ENCODE data around the gene SLC16A7.

The SLC16A7 gene

DNA sequence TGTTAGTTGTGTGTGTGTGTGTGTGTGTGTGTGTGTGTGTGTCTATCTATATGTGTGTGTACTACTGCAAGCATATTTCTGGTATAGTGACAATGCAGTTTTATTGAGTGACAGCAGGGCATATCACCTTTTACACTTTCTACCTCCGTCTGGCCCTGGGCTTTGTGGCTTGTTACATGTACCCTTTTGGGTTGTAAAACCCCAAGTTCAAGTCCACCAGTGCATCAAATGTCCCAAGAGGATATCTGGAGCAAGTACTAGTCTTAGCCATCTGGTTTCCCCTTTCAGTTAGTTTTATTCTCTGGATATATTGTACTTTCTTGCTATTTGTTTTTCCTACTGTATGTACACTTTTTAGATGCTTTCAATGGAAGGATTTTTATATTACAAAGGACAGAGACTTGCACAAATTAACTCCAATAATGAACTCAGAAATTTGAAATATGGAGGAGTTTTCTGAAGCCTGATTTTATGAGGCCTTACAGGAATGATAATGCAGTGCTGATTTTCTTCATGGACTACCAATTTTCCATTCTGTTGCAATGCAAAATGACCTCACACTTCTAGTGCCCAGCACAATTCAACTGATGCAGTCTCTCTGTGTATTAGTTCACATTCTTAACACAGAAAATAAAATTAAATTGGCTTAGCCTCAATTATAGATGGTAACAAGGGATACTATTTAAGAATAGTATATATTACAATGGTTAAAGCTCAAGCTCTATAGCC lies 29.1 kb downstream of the SLC16A7 start:
- no peak for DNase-seq (ENCODE audit: low spot score)

GRCh38 chr12:59626382-59626781 lies 30.6 kb downstream of the SLC16A7 start:
- no peak for DNase-seq (ENCODE audit: low spot score)

DNA sequence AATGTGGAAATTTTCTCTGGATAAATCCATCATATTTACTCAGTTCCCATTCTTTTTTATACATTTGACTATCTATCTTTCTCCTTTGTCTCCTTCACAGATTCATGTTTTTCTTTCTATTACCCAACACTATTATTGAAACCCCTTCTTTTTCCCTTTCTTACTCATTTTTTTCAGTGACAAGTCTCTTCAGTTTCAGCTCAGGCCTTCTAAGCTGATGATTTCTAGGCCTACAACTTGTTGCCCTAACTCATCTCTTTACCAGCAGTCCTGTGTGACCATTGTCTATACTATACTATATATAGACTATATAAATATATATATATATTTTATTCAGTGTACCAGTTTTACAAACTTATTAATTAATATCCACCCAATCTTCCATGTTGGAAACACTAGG lies 31.8 kb downstream of the SLC16A7 start:
- no peak for DNase-seq (ENCODE audit: low spot score)

- no peak for DNase-seq (ENCODE audit: low spot score)
These were observed 34.1 kb downstream of the SLC16A7 start for GRCh38 chr12:59629890-59630289.

DNA sequence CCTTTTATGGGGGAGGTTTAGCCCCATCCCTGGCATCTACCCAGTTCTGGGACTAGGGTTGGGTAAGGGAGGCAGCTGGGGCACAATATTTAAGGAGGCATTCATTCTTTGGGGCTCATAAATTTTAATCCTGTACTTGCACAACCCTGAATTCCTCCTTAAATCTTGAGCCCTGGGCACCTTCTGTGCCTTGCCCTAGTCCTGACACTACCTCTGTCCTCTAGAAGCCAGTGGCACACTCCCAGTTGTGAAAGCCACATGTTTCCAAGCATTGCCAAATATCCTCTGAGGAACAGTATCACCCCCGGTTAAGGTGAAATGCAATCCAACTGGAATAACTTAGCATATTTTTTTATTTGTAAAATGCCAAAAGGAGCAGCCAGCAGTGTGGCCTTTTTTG lies 36.6 kb downstream of the SLC16A7 start:
- no peak for DNase-seq (ENCODE audit: low spot score)

DNA sequence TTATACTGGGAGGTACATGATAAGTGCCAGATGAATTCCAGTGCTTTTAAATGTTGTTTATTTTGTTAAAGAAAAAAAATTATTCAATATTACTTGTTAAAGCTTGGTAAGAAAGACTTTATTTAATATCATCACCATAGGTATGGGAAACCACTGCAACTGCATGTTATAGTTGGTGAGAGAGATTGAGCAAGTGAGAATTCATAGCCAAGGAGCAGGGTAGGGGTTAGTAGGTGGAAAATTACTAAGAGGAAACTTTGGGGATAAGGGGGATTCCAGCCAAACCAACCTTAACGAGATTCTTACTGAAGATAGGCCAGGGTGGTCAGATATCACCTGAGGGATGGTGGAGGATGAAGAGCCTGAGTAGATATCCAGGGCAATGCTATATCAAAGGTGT lies 38.4 kb downstream of the SLC16A7 start:
- no peak for DNase-seq (ENCODE audit: low spot score)

GRCh38 chr12:59636945-59637691 lies 41.3 kb downstream of the SLC16A7 start:
- no peak for DNase-seq (ENCODE audit: low spot score)

DNA sequence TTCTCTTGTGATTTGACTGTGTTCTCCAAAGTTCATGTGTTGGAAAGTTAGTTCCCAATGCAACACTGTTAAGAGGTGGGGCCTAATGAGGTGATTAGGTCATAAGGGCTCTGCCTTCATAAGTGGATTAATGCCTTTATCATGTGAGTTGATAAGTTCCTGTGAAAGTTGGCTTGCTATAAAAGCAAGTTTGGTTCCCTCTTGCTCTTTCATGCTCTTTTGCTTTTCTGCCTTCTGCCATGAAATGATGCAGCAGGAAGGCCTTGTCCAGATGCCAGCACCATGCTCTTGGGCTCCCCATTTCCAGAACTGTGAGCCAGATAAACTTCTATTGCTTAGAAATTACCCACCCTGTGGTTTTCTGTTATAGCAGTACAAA lies 41.9 kb downstream of the SLC16A7 start:
- DNase-seq (ENCODE audit: low spot score): no peak

DNA sequence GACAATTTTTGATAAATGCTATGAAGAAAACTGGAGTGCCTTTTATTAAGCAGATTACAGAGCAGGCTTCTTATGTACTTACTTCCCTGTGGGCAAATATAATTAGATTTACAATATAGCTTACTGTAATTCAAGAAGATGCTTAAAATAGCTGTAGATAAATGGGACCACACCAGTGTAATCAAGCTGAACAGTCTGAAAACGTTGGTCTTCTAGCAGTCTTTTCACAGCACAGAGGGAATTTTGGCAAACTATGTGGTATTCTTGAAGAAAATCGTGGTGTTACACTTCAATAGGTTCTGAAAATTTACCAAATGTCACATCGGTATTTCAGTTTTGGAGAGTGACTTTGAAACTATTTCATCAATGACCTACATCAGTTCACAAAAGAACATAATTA lies 47.7 kb downstream of the SLC16A7 start:
- DNase-seq (ENCODE audit: low spot score): no peak

GRCh38 chr12:59645242-59645641 lies 49.4 kb downstream of the SLC16A7 start:
- no peak for DNase-seq (ENCODE audit: low spot score)

- DNase-seq (ENCODE audit: low spot score): no peak
These were observed 50.8 kb downstream of the SLC16A7 start for GRCh38 chr12:59646636-59647035.

DNA sequence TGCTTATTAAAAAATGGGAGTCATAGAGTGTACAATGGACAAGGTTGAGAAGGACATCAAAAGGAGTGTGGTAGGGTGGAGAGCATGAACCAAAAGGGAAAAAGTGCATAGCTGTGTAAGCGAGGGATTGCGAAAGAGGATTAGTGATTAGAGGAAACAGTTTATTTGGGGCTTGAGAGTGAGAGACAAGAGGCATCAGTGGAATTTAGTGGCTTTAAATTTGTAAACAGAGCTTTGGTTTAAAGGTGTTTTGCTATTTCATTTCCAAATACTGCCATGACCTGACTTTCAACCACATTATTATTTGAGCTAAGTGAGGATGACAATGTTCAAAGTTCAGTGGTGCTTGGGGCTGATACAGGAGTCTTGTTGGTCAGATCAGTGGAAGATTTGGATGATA lies 53.4 kb downstream of the SLC16A7 start:
- no peak for DNase-seq (ENCODE audit: low spot score)

GRCh38 chr12:59650588-59651228 lies 54.9 kb downstream of the SLC16A7 start:
- no peak for DNase-seq (ENCODE audit: low spot score)

- DNase-seq (ENCODE audit: low spot score): no peak
These were observed 55.5 kb downstream of the SLC16A7 start for GRCh38 chr12:59651229-59651920.

DNA sequence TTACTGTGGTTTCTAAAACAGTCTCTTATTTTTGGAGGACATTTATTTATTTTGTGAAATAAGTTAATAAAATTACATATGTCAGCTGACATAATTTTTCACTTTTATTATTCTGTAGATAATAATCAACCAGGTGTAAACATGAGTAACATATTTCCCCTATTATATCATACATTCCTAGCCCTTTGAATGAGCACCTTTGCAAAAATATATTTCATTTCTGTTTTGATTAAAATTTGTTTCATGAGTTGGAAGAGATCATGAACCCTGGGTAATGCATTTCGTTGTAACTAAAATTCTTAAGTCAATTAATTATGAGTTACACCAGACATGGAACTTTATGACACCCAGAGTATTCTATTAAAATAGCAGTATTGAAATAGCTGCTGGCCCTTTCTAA lies 56.3 kb downstream of the SLC16A7 start:
- DNase-seq (ENCODE audit: low spot score): no peak

DNA sequence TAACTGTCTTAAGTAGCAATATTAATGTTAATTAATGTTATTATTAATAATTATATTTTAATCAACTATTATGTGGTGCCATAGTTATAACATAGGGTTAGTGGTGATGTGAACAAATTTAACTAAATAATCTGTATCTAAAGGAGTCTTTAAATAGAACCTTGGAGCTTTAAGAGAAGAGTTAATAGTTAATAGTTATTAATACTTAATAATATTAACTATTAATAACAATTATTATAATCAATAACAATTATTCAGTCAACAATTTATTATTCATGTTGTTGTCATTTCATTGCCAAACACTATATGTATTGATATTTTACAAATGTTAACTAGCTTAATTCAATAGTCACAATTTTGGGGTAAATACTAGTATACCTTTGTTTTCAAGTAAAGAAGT lies 58.2 kb downstream of the SLC16A7 start:
- DNase-seq (ENCODE audit: low spot score): no peak

GRCh38 chr12:59657266-59657665 lies 61.4 kb downstream of the SLC16A7 start:
- DNase-seq (ENCODE audit: low spot score): no peak

GRCh38 chr12:59657711-59658110 lies 61.9 kb downstream of the SLC16A7 start:
- DNase-seq (ENCODE audit: low spot score): no peak

DNA sequence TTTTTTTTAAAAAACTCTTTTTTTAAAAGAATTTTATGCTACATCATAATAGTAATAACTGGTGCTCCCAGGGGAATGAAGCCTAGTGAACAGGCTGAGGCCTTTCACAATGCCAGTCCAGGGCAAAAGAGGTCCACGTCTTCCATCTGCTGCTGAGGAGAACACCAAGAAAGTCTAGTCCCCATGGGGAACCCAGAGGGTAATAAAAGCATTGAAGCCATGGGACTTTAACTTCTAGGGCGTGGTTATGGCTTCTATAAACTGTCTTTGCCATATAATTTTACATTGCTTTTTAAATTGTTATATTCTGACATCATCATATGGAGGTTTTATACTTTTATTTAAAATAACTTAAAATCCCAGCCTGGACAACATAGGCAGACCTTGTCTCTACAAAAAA lies 64.3 kb downstream of the SLC16A7 start:
- no peak for DNase-seq (ENCODE audit: low spot score)

DNA sequence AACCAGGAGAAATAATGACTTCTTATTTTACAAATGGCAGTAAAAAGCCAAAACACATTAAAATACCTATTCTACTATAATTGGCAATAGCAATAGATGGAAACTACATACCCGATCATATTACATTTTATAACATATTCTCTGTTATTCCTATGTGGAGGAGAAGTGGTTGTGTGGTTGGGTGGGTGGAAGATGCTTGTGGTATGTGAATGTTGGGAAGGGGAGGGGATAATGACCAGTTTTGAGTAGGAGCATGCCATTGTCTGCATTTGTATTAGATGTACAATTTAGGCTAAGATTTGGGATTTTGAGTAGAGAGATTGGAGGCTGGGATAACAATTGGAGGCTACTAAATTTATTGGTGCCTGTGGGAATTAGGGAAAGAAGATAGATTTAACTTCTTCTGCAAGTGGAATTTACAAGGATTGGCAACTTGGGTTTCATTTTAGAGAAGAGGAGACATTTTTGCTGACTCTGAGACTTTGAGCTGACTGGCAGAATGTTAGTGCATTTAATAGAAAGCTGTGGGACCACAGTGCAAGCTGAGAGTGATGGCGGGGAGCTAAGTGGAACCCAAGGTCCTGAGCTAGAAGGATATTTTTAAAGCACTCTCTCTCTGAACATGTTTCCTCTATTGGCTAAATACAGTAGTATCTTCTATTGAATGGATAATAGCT lies 65.2 kb downstream of the SLC16A7 start:
- DNase-seq (ENCODE audit: low spot score): no peak

DNA sequence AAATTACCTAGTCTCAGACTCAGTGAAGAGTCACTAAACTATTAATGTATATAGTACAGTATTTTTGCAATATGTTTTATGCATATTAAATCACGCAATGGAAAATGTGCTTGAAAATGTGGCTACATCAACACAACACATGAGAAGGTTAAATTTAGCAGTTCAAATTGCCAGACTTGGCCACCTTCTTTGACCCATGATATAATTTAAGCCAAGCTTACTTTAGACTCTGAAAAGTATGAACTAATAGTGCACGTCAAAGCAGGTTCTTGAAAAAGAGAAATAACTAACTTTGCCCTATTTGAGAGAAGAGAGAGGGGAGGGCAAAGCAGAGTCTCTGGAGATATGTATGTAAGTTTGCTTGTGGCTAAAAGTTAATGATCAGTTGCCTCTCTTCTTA lies 68.7 kb downstream of the SLC16A7 start:
- no peak for DNase-seq (ENCODE audit: low spot score)

DNA sequence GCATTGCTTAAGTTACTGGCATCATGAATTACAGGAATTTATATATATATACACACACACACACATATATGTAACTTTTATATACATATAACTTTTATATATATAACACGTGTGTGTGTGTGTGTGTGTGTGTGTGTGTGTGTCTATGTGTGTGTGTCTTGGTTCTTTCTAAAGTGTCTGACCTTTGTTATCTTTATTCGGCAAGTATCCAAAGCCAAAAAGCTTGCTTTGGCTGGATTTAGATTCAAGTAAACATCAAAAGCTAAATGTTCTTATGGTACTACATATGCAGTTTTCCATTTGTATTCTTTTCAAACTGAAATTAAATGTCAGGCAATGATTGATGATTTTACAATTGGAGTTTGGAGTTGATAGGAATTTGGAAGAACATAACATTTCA lies 69.9 kb downstream of the SLC16A7 start:
- no peak for DNase-seq (ENCODE audit: low spot score)

All from ecto neural progenitor cell (in vitro differentiated cells).